ENCODE measurements around the gene MARCO. TPM values are rescaled to one million over a fixed set of nuclear protein-coding genes. Genes with fewer than 3 reads are reported as not detected.

Gene MARCO
- total and polyA plus RNA-seq, 10 of the 15 experiments (the other 5 are each of a cell fraction or from before 2014, with no cell fraction given), result 0.13 to 0.67 (median 0.32) TPM; not detected in 5

- no peak overlapping the region for H3K4me2 ChIP-seq (ENCODE audit: control insufficient read depth, insufficient read depth)
- intact Hi-C loops (cut with micrococcal nuclease; ENCODE audit: unreplicated experiment), result no loop called here
- TF ChIP-seq, protein P1, sequence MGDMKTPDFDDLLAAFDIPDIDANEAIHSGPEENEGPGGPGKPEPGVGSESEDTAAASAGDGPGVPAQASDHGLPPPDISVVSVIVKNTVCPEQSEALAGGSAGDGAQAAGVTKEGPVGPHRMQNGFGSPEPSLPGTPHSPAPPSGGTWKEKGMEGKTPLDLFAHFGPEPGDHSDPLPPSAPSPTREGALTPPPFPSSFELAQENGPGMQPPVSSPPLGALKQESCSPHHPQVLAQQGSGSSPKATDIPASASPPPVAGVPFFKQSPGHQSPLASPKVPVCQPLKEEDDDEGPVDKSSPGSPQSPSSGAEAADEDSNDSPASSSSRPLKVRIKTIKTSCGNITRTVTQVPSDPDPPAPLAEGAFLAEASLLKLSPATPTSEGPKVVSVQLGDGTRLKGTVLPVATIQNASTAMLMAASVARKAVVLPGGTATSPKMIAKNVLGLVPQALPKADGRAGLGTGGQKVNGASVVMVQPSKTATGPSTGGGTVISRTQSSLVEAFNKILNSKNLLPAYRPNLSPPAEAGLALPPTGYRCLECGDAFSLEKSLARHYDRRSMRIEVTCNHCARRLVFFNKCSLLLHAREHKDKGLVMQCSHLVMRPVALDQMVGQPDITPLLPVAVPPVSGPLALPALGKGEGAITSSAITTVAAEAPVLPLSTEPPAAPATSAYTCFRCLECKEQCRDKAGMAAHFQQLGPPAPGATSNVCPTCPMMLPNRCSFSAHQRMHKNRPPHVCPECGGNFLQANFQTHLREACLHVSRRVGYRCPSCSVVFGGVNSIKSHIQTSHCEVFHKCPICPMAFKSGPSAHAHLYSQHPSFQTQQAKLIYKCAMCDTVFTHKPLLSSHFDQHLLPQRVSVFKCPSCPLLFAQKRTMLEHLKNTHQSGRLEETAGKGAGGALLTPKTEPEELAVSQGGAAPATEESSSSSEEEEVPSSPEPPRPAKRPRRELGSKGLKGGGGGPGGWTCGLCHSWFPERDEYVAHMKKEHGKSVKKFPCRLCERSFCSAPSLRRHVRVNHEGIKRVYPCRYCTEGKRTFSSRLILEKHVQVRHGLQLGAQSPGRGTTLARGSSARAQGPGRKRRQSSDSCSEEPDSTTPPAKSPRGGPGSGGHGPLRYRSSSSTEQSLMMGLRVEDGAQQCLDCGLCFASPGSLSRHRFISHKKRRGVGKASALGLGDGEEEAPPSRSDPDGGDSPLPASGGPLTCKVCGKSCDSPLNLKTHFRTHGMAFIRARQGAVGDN (IDR thresholded peaks at IDR 0.05), result no peak
- no peak for TF ChIP-seq SIN3A (IDR thresholded peaks at IDR 0.05; ENCODE audit: low read depth, low read length)
- TF ChIP-seq PRDM15 (CRISPR knock-in tag; IDR thresholded peaks at IDR 0.05), result no peak
- TF ChIP-seq, protein P2, sequence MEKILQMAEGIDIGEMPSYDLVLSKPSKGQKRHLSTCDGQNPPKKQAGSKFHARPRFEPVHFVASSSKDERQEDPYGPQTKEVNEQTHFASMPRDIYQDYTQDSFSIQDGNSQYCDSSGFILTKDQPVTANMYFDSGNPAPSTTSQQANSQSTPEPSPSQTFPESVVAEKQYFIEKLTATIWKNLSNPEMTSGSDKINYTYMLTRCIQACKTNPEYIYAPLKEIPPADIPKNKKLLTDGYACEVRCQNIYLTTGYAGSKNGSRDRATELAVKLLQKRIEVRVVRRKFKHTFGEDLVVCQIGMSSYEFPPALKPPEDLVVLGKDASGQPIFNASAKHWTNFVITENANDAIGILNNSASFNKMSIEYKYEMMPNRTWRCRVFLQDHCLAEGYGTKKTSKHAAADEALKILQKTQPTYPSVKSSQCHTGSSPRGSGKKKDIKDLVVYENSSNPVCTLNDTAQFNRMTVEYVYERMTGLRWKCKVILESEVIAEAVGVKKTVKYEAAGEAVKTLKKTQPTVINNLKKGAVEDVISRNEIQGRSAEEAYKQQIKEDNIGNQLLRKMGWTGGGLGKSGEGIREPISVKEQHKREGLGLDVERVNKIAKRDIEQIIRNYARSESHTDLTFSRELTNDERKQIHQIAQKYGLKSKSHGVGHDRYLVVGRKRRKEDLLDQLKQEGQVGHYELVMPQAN (conservative IDR thresholded peaks at IDR 0.05), result no peak
- no peak for TF ChIP-seq BMI1 (IDR thresholded peaks at IDR 0.05; ENCODE audit: borderline replicate concordance)
- no peak for TF ChIP-seq MEF2B (IDR thresholded peaks at IDR 0.05; ENCODE audit: partially characterized antibody, poor library complexity, severe bottlenecking)
- no peak for TF ChIP-seq POLR2AphosphoS2 (IDR thresholded peaks at IDR 0.05; ENCODE audit: low read depth, low read length)
- TF ChIP-seq FOXM1 (IDR thresholded peaks at IDR 0.05; ENCODE audit: low read depth, low read length), result no peak
- no peak for TF ChIP-seq CREM (IDR thresholded peaks at IDR 0.05; ENCODE audit: low read depth)
- no peak for TF ChIP-seq ZNF24 (IDR thresholded peaks at IDR 0.05)
- TF ChIP-seq, protein P3, sequence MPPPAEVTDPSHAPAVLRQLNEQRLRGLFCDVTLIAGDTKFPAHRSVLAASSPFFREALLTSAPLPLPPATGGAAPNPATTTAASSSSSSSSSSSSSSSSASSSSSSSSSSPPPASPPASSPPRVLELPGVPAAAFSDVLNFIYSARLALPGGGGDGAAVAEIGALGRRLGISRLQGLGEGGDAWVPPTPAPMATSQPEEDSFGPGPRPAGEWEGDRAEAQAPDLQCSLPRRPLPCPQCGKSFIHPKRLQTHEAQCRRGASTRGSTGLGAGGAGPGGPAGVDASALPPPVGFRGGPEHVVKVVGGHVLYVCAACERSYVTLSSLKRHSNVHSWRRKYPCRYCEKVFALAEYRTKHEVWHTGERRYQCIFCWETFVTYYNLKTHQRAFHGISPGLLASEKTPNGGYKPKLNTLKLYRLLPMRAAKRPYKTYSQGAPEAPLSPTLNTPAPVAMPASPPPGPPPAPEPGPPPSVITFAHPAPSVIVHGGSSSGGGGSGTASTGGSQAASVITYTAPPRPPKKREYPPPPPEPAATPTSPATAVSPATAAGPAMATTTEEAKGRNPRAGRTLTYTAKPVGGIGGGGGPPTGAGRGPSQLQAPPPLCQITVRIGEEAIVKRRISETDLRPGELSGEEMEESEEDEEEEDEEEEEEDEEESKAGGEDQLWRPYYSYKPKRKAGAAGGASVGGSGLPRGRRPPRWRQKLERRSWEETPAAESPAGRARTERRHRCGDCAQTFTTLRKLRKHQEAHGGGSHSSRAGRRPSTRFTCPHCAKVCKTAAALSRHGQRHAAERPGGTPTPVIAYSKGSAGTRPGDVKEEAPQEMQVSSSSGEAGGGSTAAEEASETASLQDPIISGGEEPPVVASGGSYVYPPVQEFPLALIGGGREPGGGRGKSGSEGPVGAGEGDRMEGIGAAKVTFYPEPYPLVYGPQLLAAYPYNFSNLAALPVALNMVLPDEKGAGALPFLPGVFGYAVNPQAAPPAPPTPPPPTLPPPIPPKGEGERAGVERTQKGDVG (CRISPR knock-in tag; IDR thresholded peaks at IDR 0.05), result no peak
- TF ChIP-seq CBFB (IDR thresholded peaks at IDR 0.05; ENCODE audit: low read depth), result no peak
Measured at GRCh38 chr2:118968042-118968441, 26.0 kb downstream of the MARCO start.

More at GRCh38 chr2:118968042-118968441, 26.0 kb downstream of the MARCO start:
- no peaks in the 10 kb centered on the region for H3K4me1 ChIP-seq (ENCODE audit: control insufficient read depth, insufficient read depth, low read length)
- in situ Hi-C loops (cut with MboI), result no loop called here
- H3K9me3 ChIP-seq (replicated peaks; ENCODE audit: control insufficient read depth, insufficient read depth, low read length), result no peaks in the 10 kb centered on the region
- no peak overlapping the region for H3K9ac ChIP-seq (ENCODE audit: control insufficient read depth, insufficient read depth, low read length)
- ChIA-PET SMC1A (ENCODE audit: uncharacterized antibody, unreplicated experiment) (no interaction called here), RAD21 (ENCODE audit: unreplicated experiment) (no interaction called here), CTCF (no interaction called here), POLR2A (no interaction called here)
- no peak overlapping the region for H3K4me3 ChIP-seq
- ATAC-seq, result no peak
- H3K27me3 ChIP-seq (replicated peaks in 1 of 2; ENCODE audit: control insufficient read depth in 2 of 2, insufficient read depth in 2 of 2, low read length in 1 of 2), result no peaks in the 10 kb centered on the region; a peak in 1 of 4 replicates
- BruUV-seq (replicated peaks), result no TSS peak
- H3K79me2 ChIP-seq (ENCODE audit: control insufficient read depth, insufficient read depth, low read length), result no peaks in the 10 kb centered on the region
- no peak for DNase-seq (ENCODE audit: low read depth, low spot score)
- H2AFZ ChIP-seq (ENCODE audit: control insufficient read depth, low read depth, low read length), result no peak overlapping the region
- H3K36me3 ChIP-seq (ENCODE audit: control insufficient read depth in 2 of 2, insufficient read depth in 2 of 2, low read length in 1 of 2), result no peaks in the 10 kb centered on the region
- no peak for FAIRE-seq
- no peak overlapping the region for H3K27ac ChIP-seq (ENCODE audit: control insufficient read depth, insufficient read depth)
- WGBS (ENCODE audit: insufficient coverage, insufficient replicate concordance, low lambda C conversion rate, missing lambda C conversion rate), result 18% methylated on average over 3 of the region's 3 CpGs
- H4K20me1 ChIP-seq (ENCODE audit: control insufficient read depth, insufficient read depth), result no peaks in the 10 kb centered on the region; the same call in 1 of the 2 replicates
